Brain pericyte (primary cell): Measurements from ENCODE around the gene GALNT16.

Experiments used
- DNase-seq: peaks from one replicate; pipeline ENCODE4 v3.0.0-alpha.2; 2012; ENCODE audit warnings: low read depth, low spot score

GALNT16 gene

DNA sequence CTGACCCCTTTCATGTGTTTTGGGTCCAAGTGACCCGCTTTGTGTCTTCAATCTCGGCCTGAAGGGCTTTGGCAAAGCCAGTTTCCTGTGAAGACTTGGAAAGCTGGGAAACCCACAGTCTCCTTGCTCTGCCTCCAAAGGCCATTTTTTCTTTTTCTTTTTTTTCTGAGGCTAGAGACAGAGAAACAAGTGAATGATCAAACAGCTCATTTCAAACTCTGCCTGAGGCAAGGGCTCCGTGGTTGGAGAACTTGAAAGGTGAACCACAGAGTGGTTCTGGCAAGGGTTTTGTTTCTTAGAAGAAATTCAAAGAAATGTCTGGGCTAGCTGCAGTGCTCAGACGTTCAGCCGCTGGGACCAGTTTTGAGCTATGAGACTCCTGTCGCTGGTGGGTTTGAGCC is 75.4 kb downstream of the GALNT16 start:
- no peak for DNase-seq

DNA sequence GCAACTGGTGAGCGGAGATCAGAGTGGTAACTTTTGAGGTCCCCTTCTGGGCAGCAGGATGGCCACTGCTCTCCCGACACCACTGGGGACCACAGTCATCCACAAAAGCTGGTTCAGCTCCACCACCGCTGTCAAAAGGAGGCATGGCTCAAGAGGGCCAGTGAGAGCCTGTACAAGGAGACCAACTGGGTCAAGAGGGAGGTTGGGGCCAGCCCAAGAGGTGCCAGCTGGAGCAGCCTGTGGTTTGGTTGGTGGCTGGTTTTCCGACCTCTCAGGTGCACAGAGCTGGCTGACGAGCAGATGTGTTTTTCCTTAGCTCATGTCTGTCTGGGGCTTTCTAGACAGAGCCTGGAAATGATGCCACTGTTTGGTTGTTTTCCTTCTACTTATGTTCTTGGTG is 78.0 kb downstream of the GALNT16 start:
- DNase-seq: no peak

DNA sequence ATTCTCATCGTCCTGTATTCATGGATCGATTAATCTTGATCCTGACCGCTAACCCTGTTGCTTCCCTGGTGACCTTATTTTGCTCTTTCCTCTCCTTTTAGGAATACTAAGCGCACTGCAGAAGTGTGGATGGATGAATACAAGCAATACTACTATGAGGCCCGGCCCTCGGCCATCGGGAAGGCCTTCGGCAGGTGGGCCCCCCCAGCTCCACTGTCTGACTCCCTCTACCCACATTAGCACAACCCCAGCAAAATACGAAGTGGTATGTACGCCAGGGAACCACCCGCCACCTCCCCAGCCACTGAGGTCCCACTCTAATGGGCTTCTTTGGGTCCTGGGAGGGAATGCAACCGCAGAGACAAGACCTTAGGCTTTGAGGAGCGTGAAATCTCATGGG is 79.5 kb downstream of the GALNT16 start:
- DNase-seq: no peak

DNA sequence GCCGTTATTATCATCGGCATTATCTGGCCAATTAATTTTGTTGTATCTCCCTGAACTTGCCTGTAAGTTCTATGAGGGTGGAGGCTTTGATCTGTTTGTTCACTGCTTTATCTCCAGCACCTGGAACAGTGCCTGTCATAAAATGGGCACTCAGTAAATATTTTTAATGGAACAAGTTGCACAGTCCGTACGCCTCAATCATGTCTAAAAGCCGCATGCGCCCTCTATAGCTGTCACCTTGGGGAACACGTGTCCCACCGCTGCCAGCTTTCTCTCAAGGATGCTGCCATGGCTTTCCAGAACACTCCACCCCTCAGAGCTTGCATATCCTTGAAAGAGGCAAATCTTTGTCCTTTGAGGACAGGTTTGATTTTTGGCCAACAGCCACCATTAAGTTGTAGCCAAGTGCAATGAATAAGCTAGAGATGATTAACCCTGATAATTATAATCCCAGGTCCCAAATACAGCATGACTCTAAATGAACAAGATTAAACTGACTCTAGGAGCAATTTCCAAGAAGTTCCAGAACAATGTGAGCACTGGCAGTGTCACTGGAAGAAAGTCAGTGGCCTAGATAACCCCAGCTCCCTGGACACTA is 83.1 kb downstream of the GALNT16 start:
- DNase-seq: no peak

DNA sequence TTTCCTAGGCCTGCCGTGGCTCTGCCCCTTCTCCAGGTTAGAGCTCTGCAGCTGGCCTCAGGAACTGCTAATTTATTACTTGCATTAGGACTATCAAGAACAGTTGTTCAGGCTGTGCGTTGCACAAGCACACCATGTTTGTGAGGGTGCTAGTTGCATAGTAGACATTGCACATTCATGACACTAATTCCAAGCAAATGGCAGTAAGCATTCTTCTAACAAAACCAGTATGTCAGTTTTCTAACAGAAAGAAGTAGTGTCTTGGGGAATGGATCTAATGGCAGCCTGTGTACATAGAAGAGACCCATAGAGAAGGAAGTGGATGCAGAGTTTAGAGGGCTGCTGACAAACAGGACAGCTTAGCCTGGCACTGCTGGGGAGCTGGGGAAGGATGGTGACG is 84.2 kb downstream of the GALNT16 start:
- DNase-seq: no peak

DNA sequence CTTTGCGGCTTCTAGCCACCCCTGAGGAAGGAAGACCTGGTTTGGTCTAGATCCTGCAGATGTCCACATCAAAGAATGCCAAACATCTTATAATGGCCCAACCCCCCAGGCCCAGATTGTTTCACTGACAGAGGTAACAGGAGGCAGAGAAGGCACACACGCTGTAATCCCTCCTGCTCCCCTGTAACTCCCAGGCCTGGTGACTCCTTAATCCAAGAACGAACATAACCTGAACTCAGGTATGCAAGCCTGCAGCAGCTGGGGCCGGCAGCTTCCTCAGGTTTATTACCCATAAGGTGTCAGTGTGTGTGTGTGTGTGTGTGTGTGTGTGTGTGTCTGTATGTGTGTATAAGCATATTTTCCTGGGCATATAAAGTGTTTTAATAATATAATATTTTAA is 85.4 kb downstream of the GALNT16 start:
- no peak for DNase-seq

DNA sequence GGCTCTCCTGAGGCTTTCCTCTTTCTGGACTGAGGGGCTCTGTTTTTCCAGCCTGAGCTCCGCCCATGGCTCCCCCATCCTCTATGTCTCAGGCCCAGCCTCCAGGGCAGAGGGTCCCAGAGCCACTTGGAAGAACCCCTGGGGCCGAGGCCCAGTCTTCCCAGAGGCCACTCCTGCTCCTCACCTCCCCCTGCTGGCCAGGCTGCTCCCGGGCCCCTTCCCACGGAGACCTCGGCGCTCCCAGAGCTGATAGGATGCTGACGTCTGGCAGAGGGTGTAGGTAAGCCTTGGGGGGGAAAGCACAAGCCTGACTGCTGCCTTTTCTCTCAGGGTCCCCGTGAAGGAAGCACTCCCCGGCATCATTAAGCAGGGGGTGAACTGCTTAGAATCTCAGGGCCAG is 86.8 kb downstream of the GALNT16 start:
- no peak for DNase-seq

DNA sequence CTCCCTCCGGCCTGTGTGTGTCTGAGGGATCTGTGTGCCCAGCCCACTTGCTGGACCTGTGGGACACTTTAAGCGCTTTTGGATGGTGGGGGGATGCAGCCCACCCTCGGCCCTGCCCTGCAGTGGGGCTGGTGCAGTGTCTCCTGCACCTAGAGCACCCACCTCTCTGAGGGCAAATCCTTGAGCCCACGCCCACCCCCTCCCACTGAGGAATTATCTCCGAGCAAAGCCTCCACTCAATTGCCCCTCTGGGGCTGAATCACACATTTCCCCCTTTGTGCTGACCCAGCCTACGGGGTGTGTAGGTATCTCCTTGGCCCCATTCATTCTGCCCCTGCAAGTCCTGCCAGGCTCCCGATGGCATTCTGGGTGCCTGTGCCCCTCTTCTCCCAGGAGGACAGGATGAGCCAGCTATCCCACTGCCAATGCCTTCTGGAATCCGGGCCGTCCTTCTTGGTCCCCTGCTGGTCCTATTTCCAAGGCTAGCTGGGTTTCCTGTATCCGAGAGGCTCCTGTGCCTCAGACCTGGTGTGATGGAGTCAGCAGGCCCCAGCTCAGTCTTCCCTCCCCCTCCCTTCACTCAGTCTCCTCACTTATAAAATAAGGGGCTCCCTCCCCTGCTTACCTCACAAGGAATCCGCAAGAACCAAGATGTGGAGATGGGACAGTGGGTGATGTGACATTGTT is 89.3 kb downstream of the GALNT16 start:
- DNase-seq: no peak

DNA sequence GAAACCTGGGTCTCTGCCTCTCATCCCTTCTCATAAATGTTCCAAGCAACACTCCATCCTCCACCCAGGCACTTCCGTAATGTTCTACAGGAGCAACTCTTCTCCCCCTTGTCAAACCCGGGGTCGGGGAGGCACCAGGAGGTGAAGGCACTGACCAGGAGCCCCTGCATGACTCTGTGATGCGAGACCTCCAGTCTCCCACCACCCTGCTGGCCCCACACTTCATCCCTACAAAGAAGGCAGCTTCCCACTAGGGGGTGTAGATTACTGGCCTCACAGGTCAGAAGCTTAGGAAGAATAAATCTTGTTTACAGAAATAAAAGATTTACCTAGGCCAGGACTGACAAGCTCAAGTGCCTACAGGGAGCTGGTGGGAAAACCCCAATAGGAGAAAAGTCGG is 90.9 kb downstream of the GALNT16 start:
- no peak for DNase-seq

DNA sequence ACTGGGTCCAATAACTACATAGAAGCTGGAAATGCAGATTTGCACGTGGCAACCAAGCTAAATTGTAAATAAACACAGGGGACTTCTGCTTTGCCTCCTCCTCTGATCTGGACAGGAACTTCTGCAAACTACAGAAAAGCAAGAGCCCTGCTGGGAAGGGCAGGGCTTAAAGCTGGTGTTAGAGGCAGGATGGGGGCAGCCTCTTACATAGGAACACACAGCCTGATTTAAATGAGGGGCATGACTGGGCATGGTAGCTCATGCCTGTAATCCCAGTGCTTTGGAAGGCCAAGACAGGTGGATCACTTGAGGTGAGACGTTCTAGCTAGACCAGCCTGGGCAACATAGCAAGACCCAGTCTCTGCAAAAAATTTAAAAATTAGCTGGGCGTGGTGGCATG is 91.4 kb downstream of the GALNT16 start:
- DNase-seq: no peak

DNA sequence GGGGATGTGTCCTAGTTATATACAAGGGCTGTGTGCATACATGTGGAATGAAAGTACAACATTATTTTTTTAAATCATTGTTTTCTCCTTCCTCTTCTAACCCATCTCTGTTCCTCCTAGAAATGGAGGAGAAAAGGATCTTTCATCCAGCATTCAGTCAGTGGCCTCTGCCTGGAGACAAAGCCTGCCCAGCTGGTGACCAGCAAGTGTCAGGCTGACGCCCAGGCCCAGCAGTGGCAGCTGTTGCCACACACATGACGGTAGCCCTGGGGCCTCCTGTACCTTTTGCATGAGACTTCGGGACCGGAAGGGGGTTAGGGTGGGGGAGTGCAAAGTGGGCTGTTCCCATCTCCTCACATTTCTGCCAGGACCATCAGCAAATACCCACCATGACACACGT is 92.0 kb downstream of the GALNT16 start:
- DNase-seq: no peak

DNA sequence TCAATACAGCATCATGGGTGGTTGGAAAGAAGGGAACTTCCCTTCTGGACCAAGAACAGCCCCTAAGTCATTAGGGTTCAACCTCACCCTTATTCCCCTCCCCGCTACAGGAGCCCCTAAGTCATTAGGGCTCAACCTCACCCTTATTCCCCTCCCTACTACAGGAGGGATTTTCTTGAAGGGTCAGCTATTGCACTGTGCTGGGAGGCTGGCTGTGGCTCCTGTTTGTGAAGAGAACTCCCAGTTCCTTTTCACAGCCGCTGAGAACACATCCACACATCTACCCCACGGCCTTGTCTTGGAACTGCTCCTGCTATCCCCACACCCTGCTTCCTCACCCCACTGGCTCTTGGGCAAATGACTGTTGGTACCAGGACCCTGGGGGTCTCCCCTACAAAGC is 93.2 kb downstream of the GALNT16 start:
- DNase-seq: no peak

DNA sequence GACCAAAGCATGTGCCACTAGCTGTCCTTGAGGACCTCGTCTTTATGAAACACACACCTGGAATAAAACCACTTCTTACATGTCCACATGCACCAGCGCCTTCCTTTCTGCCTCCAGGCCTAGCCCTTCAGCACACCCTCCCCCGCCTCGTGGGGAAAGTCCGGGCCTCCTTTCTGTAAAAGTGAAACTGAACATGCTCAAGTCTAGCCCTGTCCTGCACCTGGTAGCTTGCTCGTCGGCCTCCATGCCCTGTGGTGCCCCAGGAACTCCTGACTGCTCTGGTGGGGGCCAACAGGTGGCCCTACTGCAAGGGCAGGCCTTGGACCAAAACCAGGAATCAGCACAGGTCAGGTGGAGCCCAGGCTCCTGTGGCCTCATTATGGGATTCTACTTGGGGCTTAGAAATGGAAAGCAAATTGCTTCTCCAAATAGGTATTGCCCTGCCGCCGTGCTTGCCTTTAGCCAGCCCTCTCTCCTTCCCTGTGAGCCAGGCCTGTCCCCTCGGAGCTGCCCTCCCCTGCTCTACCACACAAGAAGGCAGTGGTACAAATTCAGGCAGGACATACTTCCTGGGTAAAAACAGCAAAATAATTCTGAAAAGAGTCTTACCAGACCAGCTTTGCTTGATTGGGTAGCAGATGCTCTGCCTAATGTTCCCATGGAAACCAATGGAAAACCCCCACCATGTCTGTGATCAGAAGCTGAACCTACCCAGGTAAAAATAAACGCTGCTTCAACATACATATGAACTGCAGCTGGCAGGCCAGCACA is 94.6 kb downstream of the GALNT16 start:
- no peak for DNase-seq

DNA sequence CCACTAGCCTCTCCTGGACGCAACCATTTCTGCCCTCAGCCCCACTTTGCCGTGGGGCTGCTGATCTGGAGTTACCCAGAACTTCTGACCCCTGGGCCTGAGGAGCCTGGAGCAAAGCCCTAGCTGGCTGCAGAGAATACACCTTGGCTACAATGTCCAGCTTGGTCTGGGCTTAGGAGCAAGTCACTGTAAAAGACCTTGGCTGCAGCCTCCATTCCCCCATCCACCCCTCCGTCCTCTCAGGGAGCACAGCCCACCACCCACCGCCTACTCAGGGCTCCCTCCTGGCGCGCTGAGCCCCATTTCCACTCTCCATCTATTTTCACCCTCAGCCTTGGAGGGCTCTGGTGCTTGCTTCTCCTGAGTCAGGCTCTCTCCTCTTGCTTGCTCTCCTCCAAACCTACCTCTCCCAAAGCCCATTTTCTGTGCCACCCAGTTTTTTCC is 95.2 kb downstream of the GALNT16 start:
- no peak for DNase-seq

DNA sequence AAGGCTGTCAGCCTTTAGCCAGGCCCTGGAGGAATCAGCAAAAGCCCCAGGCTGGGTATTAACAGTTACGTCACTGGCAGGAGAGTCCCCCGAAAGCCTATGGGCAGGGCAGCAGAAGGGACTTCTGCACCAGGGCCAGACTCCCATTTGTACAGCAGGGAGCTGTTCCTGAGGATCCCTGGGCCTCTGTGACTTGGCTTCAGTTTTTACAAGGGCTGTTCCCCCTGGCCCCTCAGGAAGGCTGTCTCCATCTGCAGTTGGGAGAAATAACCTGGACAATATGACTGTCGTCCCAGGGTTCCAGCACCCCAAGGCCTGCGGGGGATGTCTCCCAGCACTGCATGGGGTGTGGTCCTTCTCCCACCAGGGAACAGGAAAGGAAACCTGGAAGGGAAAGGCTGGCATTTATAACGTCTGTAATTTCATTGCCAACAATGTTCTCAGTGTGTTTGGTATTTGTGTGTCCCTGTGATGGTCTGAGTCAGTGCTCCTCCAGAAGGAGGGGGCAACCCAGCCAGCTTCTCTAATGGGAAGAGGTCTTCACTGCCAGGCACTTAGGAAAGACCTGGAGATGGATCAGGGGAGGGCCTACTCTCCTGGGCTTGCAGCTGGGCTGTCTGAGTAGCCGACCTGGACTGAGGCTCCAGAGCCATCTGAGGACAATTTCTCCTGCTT is 95.8 kb downstream of the GALNT16 start:
- DNase-seq: no peak

DNA sequence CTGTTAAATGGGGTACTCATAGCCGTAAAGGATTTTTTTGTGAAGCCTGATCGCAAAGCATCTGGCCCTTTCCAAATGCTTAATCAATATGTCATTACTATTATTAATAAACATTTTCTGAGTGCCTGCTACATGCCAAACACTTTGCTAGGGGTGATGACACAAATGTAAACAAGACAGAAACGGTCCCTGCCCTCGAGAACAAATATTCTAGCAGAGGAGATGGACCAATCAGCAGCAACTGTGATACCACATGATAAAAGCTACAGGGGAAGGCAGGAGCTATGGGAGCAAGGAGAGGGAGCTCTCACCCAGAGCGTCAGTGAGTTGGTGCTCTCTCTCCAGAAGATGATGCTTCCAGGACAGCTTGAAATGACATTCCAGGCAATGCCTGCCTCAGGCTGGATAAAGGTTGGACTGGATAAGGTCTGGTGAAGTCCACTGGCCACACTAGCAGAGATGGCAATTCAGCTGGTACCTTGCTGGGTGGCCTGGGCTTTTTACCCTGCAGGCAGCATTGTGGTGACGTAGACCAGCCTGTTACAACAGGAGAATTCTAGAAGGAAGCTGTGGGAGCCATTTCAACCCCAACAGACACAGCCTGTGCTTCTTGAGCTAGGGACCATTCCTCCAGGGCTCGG is 97.1 kb downstream of the GALNT16 start:
- no peak for DNase-seq

DNA sequence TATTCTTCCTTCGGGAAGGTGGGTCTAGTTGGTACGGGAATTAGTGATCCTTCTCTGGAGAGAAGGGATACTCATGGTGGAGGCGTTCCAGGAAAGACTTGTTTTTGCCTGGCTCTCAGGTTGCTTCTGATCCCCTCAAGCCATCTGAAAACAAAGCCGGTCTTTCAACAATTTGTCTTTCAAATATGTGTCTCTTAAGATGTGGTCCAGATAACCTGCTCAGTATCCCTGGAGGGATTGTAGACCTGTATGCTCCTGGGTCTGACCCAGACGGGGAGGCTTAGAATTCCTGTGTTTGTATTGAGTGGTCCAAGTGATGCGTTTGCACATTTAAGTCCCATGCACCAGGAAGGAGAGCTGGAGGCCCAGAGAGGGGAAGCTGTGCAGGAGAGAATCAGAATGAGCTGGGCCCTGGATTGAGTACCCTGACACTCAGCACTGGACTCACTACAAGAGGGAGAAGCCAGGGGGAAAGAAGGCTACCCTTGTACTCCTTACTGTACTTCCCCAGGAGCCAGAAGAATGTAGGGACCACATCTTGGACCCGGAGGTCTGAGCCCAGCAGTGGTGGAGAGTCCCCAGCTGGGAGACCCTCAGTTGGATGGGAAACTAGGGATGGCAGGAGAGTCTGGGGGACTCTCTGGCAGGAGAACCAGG is 97.7 kb downstream of the GALNT16 start:
- DNase-seq: no peak

DNA sequence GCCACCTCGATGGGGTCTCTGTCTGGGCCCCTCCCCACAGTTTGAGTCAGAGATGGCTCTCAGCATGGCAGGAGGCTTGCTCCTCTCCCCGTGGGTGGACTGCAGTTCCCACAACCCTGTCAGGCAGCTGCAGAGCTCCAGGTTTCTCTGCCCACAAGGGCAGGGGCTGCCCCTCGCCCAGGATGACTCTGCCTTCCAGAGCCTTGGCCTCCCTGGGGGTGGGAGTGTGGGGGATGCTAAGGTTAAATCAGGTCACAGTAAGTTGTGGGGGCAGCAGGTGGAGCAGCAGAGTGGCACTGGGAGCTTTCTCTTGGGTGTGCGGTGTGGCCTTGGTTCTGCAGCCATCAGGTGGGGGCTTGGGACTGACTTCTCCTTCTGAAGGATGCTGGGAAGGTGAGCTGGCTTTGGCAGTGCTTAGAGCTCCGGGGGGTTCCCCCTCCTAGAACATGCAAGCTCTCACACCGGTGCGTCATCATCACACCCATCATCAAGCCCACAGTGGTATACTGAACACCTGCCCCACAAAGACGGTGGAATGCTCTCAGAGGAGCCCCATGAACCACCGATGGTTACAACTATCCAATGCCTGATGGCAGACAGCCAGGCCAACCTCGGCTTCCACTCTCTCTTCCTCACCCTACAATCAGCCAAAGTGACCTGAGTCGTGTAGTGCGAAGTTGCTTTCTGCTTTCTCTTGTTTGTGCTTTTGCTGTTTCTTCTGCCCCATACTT is 98.4 kb downstream of the GALNT16 start:
- no peak for DNase-seq

DNA sequence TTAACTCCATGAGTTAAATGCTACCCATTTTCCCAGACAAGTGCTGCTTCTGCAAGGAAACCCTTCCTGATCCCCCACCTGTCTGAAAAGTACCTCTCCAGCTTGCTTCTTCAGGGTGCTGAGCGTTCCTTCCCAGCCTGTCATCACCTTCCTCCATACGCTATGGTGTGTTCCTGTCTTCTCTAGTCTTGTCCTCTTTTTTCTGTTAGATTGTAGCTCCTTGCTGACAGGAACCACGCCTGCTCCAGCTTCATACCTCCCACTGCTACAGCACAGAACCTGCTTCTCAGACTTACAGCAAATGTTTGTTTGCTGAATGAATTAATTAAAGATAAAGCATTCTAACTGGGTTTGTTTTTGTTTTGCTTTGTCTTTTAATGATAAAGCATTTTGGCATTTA is 99.0 kb downstream of the GALNT16 start:
- DNase-seq: no peak

DNA sequence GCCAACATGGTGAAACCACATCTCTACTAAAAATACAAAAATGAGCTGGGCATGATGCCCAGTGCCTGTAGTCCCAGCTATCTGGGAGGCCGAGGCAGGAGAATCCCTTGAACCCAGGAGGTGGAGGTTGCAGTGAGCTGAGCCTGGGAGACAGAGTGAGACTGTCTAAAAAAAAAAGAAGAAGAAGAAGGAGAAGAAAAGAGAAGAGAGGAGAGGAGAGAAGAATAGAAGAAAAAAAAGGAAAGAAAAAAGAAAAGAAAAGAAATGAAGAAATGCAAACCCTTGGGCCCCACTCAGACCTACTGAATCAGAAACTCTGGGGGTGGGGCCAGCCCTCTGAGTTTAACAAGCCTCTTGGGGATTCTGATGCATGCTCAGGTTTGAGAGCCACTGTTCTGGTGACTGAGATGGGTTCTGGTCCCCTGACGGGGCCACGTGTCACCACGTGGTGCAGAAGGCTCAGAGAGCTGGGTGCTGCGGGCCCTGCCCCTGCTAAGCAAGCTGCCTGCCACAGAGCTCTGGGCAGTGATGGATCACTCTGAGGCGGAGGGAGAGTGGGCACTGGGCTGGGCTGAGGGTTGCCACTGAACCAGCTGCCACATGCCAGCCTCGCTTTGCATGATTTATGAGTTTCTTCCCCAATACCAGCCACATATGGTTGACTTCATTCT is 100.6 kb downstream of the GALNT16 start:
- no peak for DNase-seq
